ENCODE measurements around the gene CCDC9. TPM values are rescaled to one million over a fixed set of nuclear protein-coding genes. Genes with fewer than 3 reads are reported as not detected.
A peak's percentile ranks its signal among the peaks of the same experiment; 100 is the strongest.
"Not testable (repeated sequence)": the region's sequence is repeated elsewhere in the genome, so short reads cannot be mapped to it uniquely, and the experiment has no call there.

Gene CCDC9
- total RNA-seq, 1 donor from 2014 or later, result 47.1 TPM

GRCh38 chr19:47258895-47259555, 2.7 kb downstream of the CCDC9 start:
- intact Hi-C loops (cut with micrococcal nuclease), result no loop called here
- CTCF ChIA-PET, result no interaction called here
- peaks cover 49% of the 10 kb centered on the region for H3K4me1 Mint-ChIP-seq
- no peaks in the 10 kb centered on the region for H3K27me3 Mint-ChIP-seq
- DNase-seq (no peak), ATAC-seq (ENCODE audit: low read depth) (no peak)
- H3K4me3 Mint-ChIP-seq, result peak overlapping the region; percentile 32
- no peak overlapping the region for H3K27ac Mint-ChIP-seq
- TF ChIP-seq CTCF (IDR thresholded peaks at IDR 0.05), result no peak
- H3K9me3 Mint-ChIP-seq, result no peaks in the 10 kb centered on the region
- peaks cover 57% of the 10 kb centered on the region for H3K36me3 Mint-ChIP-seq (ENCODE audit: low read depth)
- POLR2A ChIA-PET, result interaction anchor here (0.6 to 1.0 kb wide), 2 partner anchors 15 to 859 kb away, joined by 4 to 6 read pairs; partner anchors contain the start of gene INAFM1

- H3K27ac Mint-ChIP-seq, result no peak overlapping the region
Observed at GRCh38 chr19:47260476-47260875, 4.2 kb downstream of the CCDC9 start.

DNA sequence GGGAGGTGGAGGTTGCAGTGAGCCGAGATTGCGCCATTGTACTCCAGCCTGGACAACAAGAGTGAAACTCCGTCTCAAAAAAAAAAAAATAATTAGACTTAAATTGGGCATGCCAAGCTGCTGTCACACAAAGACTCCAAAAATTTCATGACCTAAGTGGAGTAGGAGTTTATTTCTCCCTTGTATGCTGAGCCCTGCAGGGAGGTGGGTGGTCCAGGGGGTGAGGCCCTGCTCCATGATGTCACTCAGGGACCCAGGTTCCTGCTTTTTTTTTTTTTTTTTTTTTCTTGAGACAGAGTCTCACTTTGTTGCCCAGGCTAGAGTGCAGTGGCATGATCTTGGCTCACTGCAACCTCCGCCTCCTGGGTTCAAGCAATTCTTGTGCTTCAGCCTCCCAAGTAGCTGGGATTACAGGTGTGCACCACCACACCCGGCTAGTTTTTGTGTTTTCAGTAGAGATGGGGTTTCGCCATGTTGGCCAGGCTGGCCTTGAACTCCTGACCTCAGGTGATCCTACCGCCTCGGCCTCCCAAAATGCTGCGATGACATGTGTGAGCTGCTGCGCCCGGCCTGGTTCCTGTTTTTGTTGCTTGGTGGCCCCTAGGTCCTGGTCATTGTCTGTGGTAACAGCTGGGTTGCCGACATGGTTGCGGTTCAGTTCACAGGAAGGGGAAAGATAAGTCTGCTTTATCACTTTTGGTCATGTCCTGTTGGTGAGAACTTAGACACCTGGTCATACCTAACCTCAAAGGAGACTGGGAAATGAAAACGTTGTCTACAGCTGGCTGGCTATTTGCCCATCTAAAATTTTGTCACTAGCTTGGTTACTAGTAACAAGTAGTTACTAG, 5.8 kb downstream of the CCDC9 start:
- Mint-ChIP-seq H3K27ac (peak overlapping the region; percentile 72), H3K4me3 (peak overlapping the region; percentile 24), H3K4me1 (peaks cover 40% of the 10 kb centered on the region), H3K36me3 (ENCODE audit: low read depth) (peaks cover 70% of the 10 kb centered on the region)
- peak; percentile 65 for ATAC-seq (ENCODE audit: low read depth)
- intact Hi-C loops (cut with micrococcal nuclease); DNase-seq; H3K9me3 Mint-ChIP-seq; H3K27me3 Mint-ChIP-seq: not testable (repeated sequence)
- CTCF ChIA-PET, result interaction anchor here (1.0 to 1.4 kb wide), 2 partner anchors 18 to 22 kb away, joined by 3 to 6 read pairs; no protein-coding TSS in a partner anchor
- POLR2A ChIA-PET, result interaction anchor here (0.6 to 1.6 kb wide), 5 partner anchors 11 to 1099 kb away, joined by 3 to 32 read pairs (median 4); partner anchors contain the start of gene INAFM1

More at GRCh38 chr19:47260476-47260875, 4.2 kb downstream of the CCDC9 start:
- H3K27me3 Mint-ChIP-seq, result no peaks in the 10 kb centered on the region
- H3K9me3 Mint-ChIP-seq, result no peaks in the 10 kb centered on the region
- ATAC-seq (ENCODE audit: low read depth), result no peak
- intact Hi-C loops (cut with micrococcal nuclease), result no loop called here
- CTCF ChIA-PET, result no interaction called here
- no peak for TF ChIP-seq CTCF (IDR thresholded peaks at IDR 0.05)
- no peak overlapping the region for H3K4me3 Mint-ChIP-seq
- H3K36me3 Mint-ChIP-seq (ENCODE audit: low read depth), result peaks cover 65% of the 10 kb centered on the region
- H3K4me1 Mint-ChIP-seq, result peaks cover 49% of the 10 kb centered on the region
- POLR2A ChIA-PET, result interaction anchor here (1.2 kb wide), 1 partner anchor 34 kb away, joined by 3 read pairs; no protein-coding TSS in a partner anchor
- no peak for DNase-seq

DNA sequence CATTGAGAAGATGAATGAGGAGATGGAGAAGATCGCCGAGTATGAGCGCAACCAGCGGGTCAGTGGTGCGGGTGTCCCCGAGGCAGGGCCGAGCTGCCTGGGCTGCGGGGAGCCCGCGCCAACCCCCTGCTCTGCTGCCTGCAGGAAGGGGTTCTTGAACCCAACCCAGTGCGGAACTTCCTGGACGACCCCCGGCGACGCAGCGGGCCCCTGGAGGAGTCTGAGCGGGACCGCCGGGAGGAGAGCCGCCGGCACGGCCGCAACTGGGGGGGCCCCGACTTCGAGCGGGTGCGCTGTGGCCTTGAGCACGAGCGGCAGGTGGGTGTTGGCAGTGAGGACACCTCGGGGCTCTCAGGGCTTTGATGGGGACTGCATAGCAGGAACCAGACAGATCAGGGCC, 8.3 kb downstream of the CCDC9 start:
- Mint-ChIP-seq H3K4me3 (no peak overlapping the region), H3K27me3 (no peaks in the 10 kb centered on the region), H3K27ac (no peak overlapping the region), H3K36me3 (ENCODE audit: low read depth) (peaks cover 67% of the 10 kb centered on the region), H3K9me3 (no peaks in the 10 kb centered on the region), H3K4me1 (peaks cover 18% of the 10 kb centered on the region)
- CTCF ChIA-PET, result no interaction called here
- intact Hi-C loops (cut with micrococcal nuclease), result no loop called here
- DNase-seq (no peak), ATAC-seq (ENCODE audit: low read depth) (no peak)
- no peak for TF ChIP-seq CTCF (IDR thresholded peaks at IDR 0.05)
- POLR2A ChIA-PET, result no interaction called here

DNA sequence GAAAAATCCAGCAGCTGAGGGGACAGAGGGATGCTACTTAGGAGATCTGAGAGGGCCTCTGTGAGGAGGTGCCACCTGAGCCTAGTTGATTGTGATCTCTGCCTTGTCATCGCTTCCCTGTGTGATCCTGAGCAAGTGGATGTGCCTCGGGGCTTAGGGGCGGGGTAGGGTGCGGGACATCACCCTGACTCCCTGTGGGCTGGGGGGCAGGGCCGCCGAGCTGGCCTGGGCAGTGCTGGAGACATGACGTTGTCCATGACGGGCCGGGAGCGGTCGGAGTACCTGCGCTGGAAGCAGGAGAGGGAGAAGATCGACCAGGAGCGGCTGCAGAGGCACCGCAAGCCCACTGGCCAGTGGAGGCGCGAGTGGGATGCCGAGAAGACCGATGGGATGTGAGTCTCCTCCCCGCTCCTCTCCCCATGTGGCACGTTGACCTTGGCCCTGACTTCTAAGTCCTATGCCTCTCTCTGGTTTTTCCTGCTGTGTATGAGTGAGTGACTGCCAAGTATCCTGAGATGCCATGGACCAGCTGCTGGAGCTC, 10.1 kb downstream of the CCDC9 start:
- POLR2A ChIA-PET, result interaction anchor here (0.6 to 0.9 kb wide), 2 partner anchors 10 to 94 kb away, joined by 4 to 5 read pairs; partner anchors contain the start of gene CCDC9

More for the DNA sequence above, 10.1 kb downstream of the CCDC9 start:
- H3K27me3 Mint-ChIP-seq, result no peaks in the 10 kb centered on the region
- no peak for DNase-seq
- CTCF ChIA-PET, result no interaction called here
- no peak for TF ChIP-seq CTCF (IDR thresholded peaks at IDR 0.05)
- peaks cover 67% of the 10 kb centered on the region for H3K36me3 Mint-ChIP-seq (ENCODE audit: low read depth)
- intact Hi-C loops (cut with micrococcal nuclease), result no loop called here
- no peak overlapping the region for H3K27ac Mint-ChIP-seq
- H3K4me3 Mint-ChIP-seq, result no peak overlapping the region
- no peaks in the 10 kb centered on the region for H3K9me3 Mint-ChIP-seq
- peaks cover 10% of the 10 kb centered on the region for H3K4me1 Mint-ChIP-seq
- no peak for ATAC-seq (ENCODE audit: low read depth)

Data from activated B cell treated with CpG ODN at 0.5 μM for 24 hours (primary cell).